Activated CD4-positive, alpha-beta memory T cell treated with anti-CD3 and anti-CD28 coated beads, Interleukin-2, amount 10 ng/mL, durations not matched to agents 7 days and 5 days (primary cell): ENCODE data around the gene ZNF236. TPM values are rescaled to one million over a fixed set of nuclear protein-coding genes. Genes with fewer than 3 reads are reported as not detected.

Experiments
- CTCF ChIA-PET: fragments of 350-600 bp; sonication (Branson Sonifier 250); formaldehyde crosslinking; loops from one replicate; lab custom pipeline; 2021; ENCODE audit warnings: antibody characterized with exemption, inconsistent platforms; lab: Charles Lee
- POLR2A ChIA-PET: fragments of 350-600 bp; sonication (Branson Sonifier 250); formaldehyde crosslinking; loops from one replicate; lab custom pipeline; 2021; ENCODE audit warnings: antibody characterized with exemption; lab: Charles Lee
- DNase-seq: peaks from one replicate; pipeline ENCODE4 v3.0.0-alpha.2; 2020
- H3K27ac Mint-ChIP-seq: one replicate; pipeline ENCODE4 v1.8.0; 2021; ENCODE audit warnings: mild to moderate bottlenecking, mixed read lengths
- H3K27me3 Mint-ChIP-seq: one replicate; pipeline ENCODE4 v1.8.0; 2021; ENCODE audit warnings: mixed read lengths
- H3K36me3 Mint-ChIP-seq: one replicate; pipeline ENCODE4 v1.8.0; 2021; ENCODE audit warnings: low read depth, mixed read lengths
- H3K4me1 Mint-ChIP-seq: one replicate; pipeline ENCODE4 v1.8.0; 2021; ENCODE audit warnings: mixed read lengths
- H3K4me3 Mint-ChIP-seq: one replicate; pipeline ENCODE4 v1.8.0; 2021; ENCODE audit warnings: mild to moderate bottlenecking, mixed read lengths
- H3K9me3 Mint-ChIP-seq: one replicate; pipeline ENCODE4 v1.8.0; 2021; ENCODE audit warnings: mixed read lengths
- total RNA-seq, 2 experiments: library from RNA; stranded (reverse); gene quantifications; one replicate each; pipeline ENCODE4 v1.2.3, GENCODE V29; 2021

ZNF236 gene
- total RNA-seq, 2 experiments from 2014 or later, result 17.9 to 20.2 TPM

GRCh38 chr18:76844144-76844543, 21.8 kb downstream of the ZNF236 start:
- peaks cover 3% of the 10 kb centered on the region for H3K4me1 Mint-ChIP-seq
- ChIA-PET CTCF (interaction anchor here (1.7 kb wide), 1 partner anchor 41 kb away, joined by 6 read pairs; no protein-coding TSS in a partner anchor), POLR2A (interaction anchor here (1.2 kb wide), 1 partner anchor 22 kb away, joined by 4 read pairs; the partner anchor contains the start of gene ZNF236)
- H3K27me3 Mint-ChIP-seq, result no peaks in the 10 kb centered on the region
- no peak for DNase-seq
- no peaks in the 10 kb centered on the region for H3K36me3 Mint-ChIP-seq
- no peak overlapping the region for H3K27ac Mint-ChIP-seq
- no peaks in the 10 kb centered on the region for H3K9me3 Mint-ChIP-seq
- no peak overlapping the region for H3K4me3 Mint-ChIP-seq

GRCh38 chr18:76844742-76845477, 22.6 kb downstream of the ZNF236 start:
- no peak overlapping the region for H3K27ac Mint-ChIP-seq
- POLR2A ChIA-PET, result interaction anchor here (1.2 kb wide), 1 partner anchor 23 kb away, joined by 4 read pairs; the partner anchor contains the start of gene ZNF236
- CTCF ChIA-PET, result interaction anchor here (1.7 kb wide), 1 partner anchor 41 kb away, joined by 6 read pairs; no protein-coding TSS in a partner anchor
- H3K36me3 Mint-ChIP-seq, result peaks cover 2% of the 10 kb centered on the region
- no peaks in the 10 kb centered on the region for H3K9me3 Mint-ChIP-seq
- no peaks in the 10 kb centered on the region for H3K27me3 Mint-ChIP-seq
- no peak for DNase-seq
- H3K4me3 Mint-ChIP-seq, result no peak overlapping the region
- H3K4me1 Mint-ChIP-seq, result peaks cover 7% of the 10 kb centered on the region

- no peaks in the 10 kb centered on the region for H3K27me3 Mint-ChIP-seq
- H3K4me3 Mint-ChIP-seq, result no peak overlapping the region
- CTCF ChIA-PET, result no interaction called here
- peaks cover 2% of the 10 kb centered on the region for H3K36me3 Mint-ChIP-seq
- POLR2A ChIA-PET, result no interaction called here
- no peak overlapping the region for H3K27ac Mint-ChIP-seq
- no peak for DNase-seq
- H3K4me1 Mint-ChIP-seq, result peaks cover 12% of the 10 kb centered on the region
- H3K9me3 Mint-ChIP-seq, result no peaks in the 10 kb centered on the region
These were observed 23.9 kb downstream of the ZNF236 start for GRCh38 chr18:76846217-76846616.

GRCh38 chr18:76847916-76848315, 25.6 kb downstream of the ZNF236 start:
- CTCF ChIA-PET, result interaction anchor here (1.2 kb wide), 1 partner anchor 24 kb away, joined by 3 read pairs; no protein-coding TSS in a partner anchor

GRCh38 chr18:76850112-76850511, 27.8 kb downstream of the ZNF236 start:
- no peak overlapping the region for H3K4me3 Mint-ChIP-seq
- H3K4me1 Mint-ChIP-seq, result peaks cover 14% of the 10 kb centered on the region
- no peak overlapping the region for H3K27ac Mint-ChIP-seq
- ChIA-PET POLR2A (no interaction called here), CTCF (interaction anchor here (1.6 kb wide), 1 partner anchor 47 kb away, joined by 5 read pairs; no protein-coding TSS in a partner anchor)
- no peaks in the 10 kb centered on the region for H3K27me3 Mint-ChIP-seq
- H3K9me3 Mint-ChIP-seq, result no peaks in the 10 kb centered on the region
- H3K36me3 Mint-ChIP-seq, result peaks cover 22% of the 10 kb centered on the region
- DNase-seq, result no peak

More at GRCh38 chr18:76847916-76848315, 25.6 kb downstream of the ZNF236 start:
- H3K27ac Mint-ChIP-seq, result no peak overlapping the region
- POLR2A ChIA-PET, result no interaction called here
- no peaks in the 10 kb centered on the region for H3K27me3 Mint-ChIP-seq
- no peak overlapping the region for H3K4me3 Mint-ChIP-seq
- DNase-seq, result no peak
- H3K4me1 Mint-ChIP-seq, result peaks cover 14% of the 10 kb centered on the region
- no peaks in the 10 kb centered on the region for H3K9me3 Mint-ChIP-seq
- peaks cover 17% of the 10 kb centered on the region for H3K36me3 Mint-ChIP-seq

- peaks cover 21% of the 10 kb centered on the region for H3K4me1 Mint-ChIP-seq
- no peak for DNase-seq
- H3K9me3 Mint-ChIP-seq, result no peaks in the 10 kb centered on the region
- POLR2A ChIA-PET, result no interaction called here
- no peak overlapping the region for H3K4me3 Mint-ChIP-seq
- H3K27ac Mint-ChIP-seq, result no peak overlapping the region
- H3K27me3 Mint-ChIP-seq, result no peaks in the 10 kb centered on the region
- CTCF ChIA-PET, result interaction anchor here (0.6 kb wide), 1 partner anchor 138 kb away, joined by 3 read pairs; no protein-coding TSS in a partner anchor
- H3K36me3 Mint-ChIP-seq, result peaks cover 36% of the 10 kb centered on the region
These were observed 33.2 kb downstream of the ZNF236 start for GRCh38 chr18:76855594-76855993.

- Mint-ChIP-seq H3K9me3 (no peaks in the 10 kb centered on the region), H3K36me3 (peaks cover 36% of the 10 kb centered on the region), H3K4me1 (peaks cover 18% of the 10 kb centered on the region), H3K4me3 (no peak overlapping the region), H3K27me3 (no peaks in the 10 kb centered on the region), H3K27ac (no peak overlapping the region)
- no peak for DNase-seq
- CTCF ChIA-PET, result no interaction called here
- POLR2A ChIA-PET, result no interaction called here
These were observed 35.1 kb downstream of the ZNF236 start for GRCh38 chr18:76857476-76857875.

GRCh38 chr18:76859474-76860339, 37.4 kb downstream of the ZNF236 start:
- H3K4me3 Mint-ChIP-seq, result no peak overlapping the region
- peak overlapping the region; percentile 58 for H3K27ac Mint-ChIP-seq
- POLR2A ChIA-PET, result interaction anchor here (1.1 kb wide), 1 partner anchor 36 kb away, joined by 3 read pairs; no protein-coding TSS in a partner anchor
- H3K27me3 Mint-ChIP-seq, result no peaks in the 10 kb centered on the region
- H3K9me3 Mint-ChIP-seq, result no peaks in the 10 kb centered on the region
- peak; percentile 25 for DNase-seq
- CTCF ChIA-PET, result interaction anchor here (1.8 kb wide), 2 partner anchors 9 to 57 kb away, joined by 4 to 8 read pairs; no protein-coding TSS in a partner anchor
- H3K4me1 Mint-ChIP-seq, result peaks cover 20% of the 10 kb centered on the region
- H3K36me3 Mint-ChIP-seq, result peaks cover 38% of the 10 kb centered on the region

- no peaks in the 10 kb centered on the region for H3K27me3 Mint-ChIP-seq
- peaks cover 35% of the 10 kb centered on the region for H3K36me3 Mint-ChIP-seq
- no peak overlapping the region for H3K27ac Mint-ChIP-seq
- ChIA-PET POLR2A (no interaction called here), CTCF (interaction anchor here (0.8 to 1.8 kb wide), 3 partner anchors 10 to 58 kb away, joined by 4 to 8 read pairs (median 4); no protein-coding TSS in a partner anchor)
- DNase-seq, result no peak
- no peaks in the 10 kb centered on the region for H3K9me3 Mint-ChIP-seq
- H3K4me1 Mint-ChIP-seq, result peaks cover 20% of the 10 kb centered on the region
- no peak overlapping the region for H3K4me3 Mint-ChIP-seq
These were observed 38.1 kb downstream of the ZNF236 start for GRCh38 chr18:76860411-76860810.

- ChIA-PET POLR2A (no interaction called here), CTCF (no interaction called here)
- H3K4me3 Mint-ChIP-seq, result no peak overlapping the region
- no peak for DNase-seq
- H3K9me3 Mint-ChIP-seq, result no peaks in the 10 kb centered on the region
- H3K36me3 Mint-ChIP-seq, result peaks cover 33% of the 10 kb centered on the region
- no peak overlapping the region for H3K27ac Mint-ChIP-seq
- H3K27me3 Mint-ChIP-seq, result no peaks in the 10 kb centered on the region
- H3K4me1 Mint-ChIP-seq, result peaks cover 2% of the 10 kb centered on the region
These were observed 44.3 kb downstream of the ZNF236 start for GRCh38 chr18:76866666-76867065.

- H3K27me3 Mint-ChIP-seq, result no peaks in the 10 kb centered on the region
- H3K4me1 Mint-ChIP-seq, result peaks cover 17% of the 10 kb centered on the region
- H3K27ac Mint-ChIP-seq, result no peak overlapping the region
- H3K4me3 Mint-ChIP-seq, result no peak overlapping the region
- DNase-seq, result no peak
- CTCF ChIA-PET, result no interaction called here
- peaks cover 35% of the 10 kb centered on the region for H3K36me3 Mint-ChIP-seq
- H3K9me3 Mint-ChIP-seq, result no peaks in the 10 kb centered on the region
- POLR2A ChIA-PET, result no interaction called here
These were observed 51.0 kb downstream of the ZNF236 start for GRCh38 chr18:76873311-76873710.

- Mint-ChIP-seq H3K27ac (peak overlapping the region; percentile 74), H3K27me3 (no peaks in the 10 kb centered on the region), H3K4me1 (peaks cover 17% of the 10 kb centered on the region), H3K36me3 (peaks cover 36% of the 10 kb centered on the region), H3K9me3 (no peaks in the 10 kb centered on the region), H3K4me3 (no peak overlapping the region)
- POLR2A ChIA-PET, result no interaction called here
- CTCF ChIA-PET, result interaction anchor here (1.3 to 1.7 kb wide), 2 partner anchors 48 to 70 kb away, joined by 3 to 11 read pairs; no protein-coding TSS in a partner anchor
- no peak for DNase-seq
These were observed 51.4 kb downstream of the ZNF236 start for GRCh38 chr18:76873713-76874112.
